ENCODE measurements around the gene RAD51B.

The RAD51B gene

GRCh38 chr14:68520637-68521556 lies 701.3 kb downstream of the RAD51B start:
- DNase-seq (ENCODE audit: low read depth in 2 of 2), result no peak

GRCh38 chr14:68521557-68521901 lies 702.0 kb downstream of the RAD51B start:
- no peak for DNase-seq (ENCODE audit: low read depth in 2 of 2)

GRCh38 chr14:68521961-68522509 lies 702.5 kb downstream of the RAD51B start:
- DNase-seq (ENCODE audit: low read depth in 2 of 2), result no peak

GRCh38 chr14:68522510-68523325 lies 703.1 kb downstream of the RAD51B start:
- no peak for DNase-seq (ENCODE audit: low read depth in 2 of 2)

- DNase-seq (ENCODE audit: low read depth in 2 of 2), result no peak
These were observed 703.7 kb downstream of the RAD51B start for GRCh38 chr14:68523326-68523610.

GRCh38 chr14:68523989-68524725 lies 704.6 kb downstream of the RAD51B start:
- DNase-seq (ENCODE audit: low read depth in 2 of 2), result no peak

GRCh38 chr14:68525516-68525915 lies 705.9 kb downstream of the RAD51B start:
- DNase-seq (ENCODE audit: low read depth in 2 of 2), result no peak

- no peak for DNase-seq (ENCODE audit: low read depth in 2 of 2)
These were observed 707.0 kb downstream of the RAD51B start for GRCh38 chr14:68526512-68527091.

GRCh38 chr14:68527329-68527851 lies 707.8 kb downstream of the RAD51B start:
- no peak for DNase-seq (ENCODE audit: low read depth in 2 of 2)

GRCh38 chr14:68528040-68528687 lies 708.6 kb downstream of the RAD51B start:
- no peak for DNase-seq (ENCODE audit: low read depth in 2 of 2)

GRCh38 chr14:68530443-68530842 lies 710.9 kb downstream of the RAD51B start:
- no peak for DNase-seq (ENCODE audit: low read depth in 2 of 2)

GRCh38 chr14:68532496-68532895 lies 712.9 kb downstream of the RAD51B start:
- no peak for DNase-seq (ENCODE audit: low read depth in 2 of 2)

- no peak for DNase-seq (ENCODE audit: low read depth in 2 of 2)
These were observed 714.7 kb downstream of the RAD51B start for GRCh38 chr14:68534276-68534675.

GRCh38 chr14:68535404-68536017 lies 715.9 kb downstream of the RAD51B start:
- DNase-seq (ENCODE audit: low read depth in 2 of 2), result no peak

GRCh38 chr14:68536018-68536410 lies 716.4 kb downstream of the RAD51B start:
- no peak for DNase-seq (ENCODE audit: low read depth in 2 of 2)

- DNase-seq (ENCODE audit: low read depth in 2 of 2), result no peak
These were observed 719.1 kb downstream of the RAD51B start for GRCh38 chr14:68538639-68539038.

- DNase-seq (ENCODE audit: low read depth in 2 of 2), result no peak
These were observed 719.7 kb downstream of the RAD51B start for GRCh38 chr14:68539241-68539737.

GRCh38 chr14:68539789-68540188 lies 720.2 kb downstream of the RAD51B start:
- no peak for DNase-seq (ENCODE audit: low read depth in 2 of 2)

GRCh38 chr14:68541178-68541896 lies 721.8 kb downstream of the RAD51B start:
- DNase-seq (ENCODE audit: low read depth in 2 of 2), result no peak

- no peak for DNase-seq (ENCODE audit: low read depth in 2 of 2)
These were observed 722.8 kb downstream of the RAD51B start for GRCh38 chr14:68542346-68542745.

Measured in stimulated activated CD4-positive, alpha-beta T cell treated with anti-CD3 and anti-CD28 coated beads, Interleukin-12 subunit alpha, Interleukin-12 subunit beta, amount 100 ng/mL, for 24 hours (primary cell).